ENCODE data around the gene ING2.
"Not testable (repeated sequence)": the region's sequence is repeated elsewhere in the genome, so short reads cannot be mapped to it uniquely, and the experiment has no call there.

ING2 gene

GRCh38 chr4:183504930-183505610 lies at the start of gene ING2:
Gene ING2 (plus strand): TSS chr4:183505058. CDS start chr4:183505196, 138 bp downstream.
- DNase-seq: no peak

GRCh38 chr4:183455431-183456195 lies 49.2 kb upstream of the ING2 start:
- no peak for DNase-seq

GRCh38 chr4:183458005-183458404 lies 46.9 kb upstream of the ING2 start:
- DNase-seq: no peak

- not testable (repeated sequence) for DNase-seq
Observed at GRCh38 chr4:183463903-183464619, 40.8 kb upstream of the ING2 start.

- not testable (repeated sequence) for DNase-seq
Observed at GRCh38 chr4:183465879-183466278, 39.0 kb upstream of the ING2 start.

- DNase-seq: no peak
Observed at GRCh38 chr4:183467246-183467645, 37.6 kb upstream of the ING2 start.

GRCh38 chr4:183468210-183469095 lies 36.4 kb upstream of the ING2 start:
- no peak for DNase-seq

GRCh38 chr4:183469285-183469684 lies 35.6 kb upstream of the ING2 start:
- no peak for DNase-seq

GRCh38 chr4:183469936-183470335 lies 34.9 kb upstream of the ING2 start:
- DNase-seq: no peak

GRCh38 chr4:183470821-183471220 lies 34.0 kb upstream of the ING2 start:
- no peak for DNase-seq

GRCh38 chr4:183471946-183472708 lies 32.7 kb upstream of the ING2 start:
- peak; percentile 92 for DNase-seq

GRCh38 chr4:183478123-183478522 lies 26.7 kb upstream of the ING2 start:
- DNase-seq: no peak

- no peak for DNase-seq
Observed at GRCh38 chr4:183478926-183479325, 25.9 kb upstream of the ING2 start.

- DNase-seq: not testable (repeated sequence)
Observed at GRCh38 chr4:183482515-183483095, 22.3 kb upstream of the ING2 start.

- DNase-seq: no peak
Observed at GRCh38 chr4:183483997-183484396, 20.9 kb upstream of the ING2 start.

GRCh38 chr4:183485411-183486160 lies 19.3 kb upstream of the ING2 start:
- DNase-seq: no peak

GRCh38 chr4:183492791-183493222 lies 12.1 kb upstream of the ING2 start:
- DNase-seq: no peak

GRCh38 chr4:183493246-183493645 lies 11.6 kb upstream of the ING2 start:
- no peak for DNase-seq

- DNase-seq: no peak
Observed at GRCh38 chr4:183495184-183495583, 9.7 kb upstream of the ING2 start.

- no peak for DNase-seq
Observed at GRCh38 chr4:183499389-183499788, 5.5 kb upstream of the ING2 start.

- DNase-seq: no peak
Observed at GRCh38 chr4:183499801-183500200, 5.1 kb upstream of the ING2 start.

Measured in activated CD8-positive, alpha-beta memory T cell treated with anti-CD3 and anti-CD28 coated beads for 24 hours (primary cell).